HL-60 (cell line): ENCODE measurements around the gene UBAC2.

Source experiments
- DNase-seq, 2 experiments: peaks; one replicate each; pipeline ENCODE4 v3.0.0-alpha.2; 2010 to 2020; ENCODE audit warnings: low read depth in 1 of 2, low spot score in 1 of 2
- H3K27ac ChIP-seq: fragments of 250-450 bp; sonication (Bioruptor Pico); replicated peaks from 2 replicates; pipeline ENCODE4 v1.5.1; 2020; ENCODE audit warnings: mild to moderate bottlenecking, moderate library complexity
- H3K27me3 ChIP-seq: fragments of 250-450 bp; sonication (Bioruptor Pico); 2 replicates; pipeline ENCODE4 v1.5.1; 2021; ENCODE audit warnings: mild to moderate bottlenecking, moderate library complexity; ENCODE audit not compliant: insufficient read depth, poor library complexity, severe bottlenecking
- H3K4me3 ChIP-seq: replicated peaks from 2 replicates; pipeline ENCODE4 v1.5.1; 2011; ENCODE audit warnings: mild to moderate bottlenecking, control low read depth, low read length; ENCODE audit not compliant: insufficient read depth
- CTCF ChIP-seq: IDR thresholded peaks from one replicate; pipeline ENCODE4 v1.5.1; 2011; ENCODE audit warnings: low read length, control low read depth, inconsistent platforms; ENCODE audit not compliant: insufficient read depth
- GABPA ChIP-seq: IDR thresholded peaks from 2 replicates; pipeline ENCODE4 v1.6.1; 2012; ENCODE audit warnings: low read depth
- POLR2AphosphoS5 ChIP-seq: IDR thresholded peaks from 2 replicates; pipeline ENCODE4 v1.6.1; 2012; ENCODE audit warnings: low read depth
- REST ChIP-seq: IDR thresholded peaks from 2 replicates; pipeline ENCODE4 v1.6.1; 2012; ENCODE audit warnings: low read depth; ENCODE audit not compliant: insufficient replicate concordance
- SPI1 ChIP-seq: IDR thresholded peaks from 2 replicates; pipeline ENCODE4 v1.6.1; 2012; ENCODE audit warnings: low read depth, mild to moderate bottlenecking, borderline replicate concordance

Gene UBAC2

GRCh38 chr13:99404005-99404755, 203.5 kb downstream of the UBAC2 start:
- no peak for DNase-seq

GRCh38 chr13:99405966-99406365, 205.3 kb downstream of the UBAC2 start:
- Histone ChIP-seq H3K4me3 (no peak overlapping the region), H3K27ac (no peak overlapping the region), H3K27me3 (no peaks in the 10 kb centered on the region)
- DNase-seq, result no peak
- no peak for TF ChIP-seq SPI1
- no peak for TF ChIP-seq POLR2AphosphoS5
- no peak for TF ChIP-seq CTCF
- no peak for TF ChIP-seq REST
- TF ChIP-seq GABPA, result no peak

More at GRCh38 chr13:99404005-99404755, 203.5 kb downstream of the UBAC2 start:
- no peaks in the 10 kb centered on the region for H3K27me3 ChIP-seq
- H3K27ac ChIP-seq, result no peak overlapping the region
- H3K4me3 ChIP-seq, result no peak overlapping the region
- TF ChIP-seq REST, result peak; percentile 82
- no peak for TF ChIP-seq CTCF

- no peaks in the 10 kb centered on the region for H3K27me3 ChIP-seq
- DNase-seq, result peak; percentile 28 to 77
- peak overlapping the region; percentile 4; the same call in 1 of the 2 replicates for H3K4me3 ChIP-seq
- TF ChIP-seq GABPA (no peak), POLR2AphosphoS5 (peak; percentile 32; the same call in 1 of the 2 replicates), REST (no peak), SPI1 (peak; percentile 92)
- H3K27ac ChIP-seq, result peak overlapping the region; percentile 53
Measured at GRCh38 chr13:99406799-99407201, 206.1 kb downstream of the UBAC2 start.
